B cell (primary cell): ENCODE data around the gene NAV2.

Experiments
- CTCF ChIP-seq: fragments of 200-600 bp; IDR thresholded peaks from one replicate; pipeline ENCODE4 v1.8.0; 2022; ENCODE audit warnings: antibody characterized with exemption, mild to moderate bottlenecking
- EZH2 ChIP-seq: IDR thresholded peaks from 2 replicates; pipeline ENCODE4 v1.6.1; 2012; ENCODE audit warnings: borderline replicate concordance, low read depth, mild to moderate bottlenecking, moderate library complexity, low read length; ENCODE audit not compliant: insufficient read depth, poor library complexity, severe bottlenecking

- no peak for TF ChIP-seq CTCF
- TF ChIP-seq EZH2, result no peak
Measured at GRCh38 chr11:19819148-19819547, 106.5 kb downstream of the NAV2 start.
